Panc1 (cell line): ENCODE data around the gene ATRNL1. TPM values are rescaled to one million over a fixed set of nuclear protein-coding genes. Genes with fewer than 3 reads are reported as not detected.

Experiments used
- ATAC-seq: fragments of 200-7000 bp; cut with Tn5 transposase; 2 replicates; pipeline ENCODE4 v1.9.1; 2020; ENCODE audit warnings: mild to moderate bottlenecking, moderate library complexity
- BruUV-seq: library from RNA; stranded (reverse); fragments of 400-500 nt; replicated peaks from 2 replicates; lab custom pipeline; 2021; lab: Mats Ljungman, UMichigan
- CTCF ChIA-PET: fragments of 300-600 bp; sonication (Branson Sonifier 250); formaldehyde crosslinking; loops from one replicate; lab custom pipeline; 2022; ENCODE audit warnings: antibody characterized with exemption; lab: Charles Lee
- POLR2A ChIA-PET: fragments of 300-600 bp; sonication (Branson Sonifier 250); formaldehyde crosslinking; loops from one replicate; lab custom pipeline; 2022; ENCODE audit warnings: antibody characterized with exemption; lab: Charles Lee
- DNase-seq: peaks from one replicate; pipeline ENCODE4 v3.0.0-alpha.2; 2010; ENCODE audit warnings: low read depth, low spot score
- H3K27ac ChIP-seq: 2 replicates; pipeline ENCODE4 v1.5.1; 2011; ENCODE audit warnings: mild to moderate bottlenecking, low read length, inconsistent platforms
- H3K27me3 ChIP-seq: fragments of 200-500 bp; sonication (Bioruptor generic); 2 replicates; pipeline ENCODE4 v1.6.0; 2014; ENCODE audit warnings: low read length, inconsistent platforms; ENCODE audit not compliant: control insufficient read depth, insufficient read depth
- H3K36me3 ChIP-seq: fragments of 200-500 bp; sonication (Bioruptor generic); 2 replicates; pipeline ENCODE4 v1.5.1; 2014; ENCODE audit warnings: inconsistent platforms, mild to moderate bottlenecking, low read length, moderate library complexity; ENCODE audit not compliant: control insufficient read depth, insufficient read depth
- H3K4me1 ChIP-seq: 2 replicates; pipeline ENCODE4 v1.5.1; 2011; ENCODE audit warnings: inconsistent platforms, mild to moderate bottlenecking, low read length, moderate library complexity; ENCODE audit not compliant: control insufficient read depth, insufficient read depth
- H3K4me3 ChIP-seq, 2 experiments: 2 replicates each; pipeline ENCODE4 v1.5.1; 2011 to 2012; ENCODE audit warnings: low read depth in 2 of 2, low read length in 2 of 2, mild to moderate bottlenecking in 2 of 2, inconsistent platforms in 1 of 2, moderate library complexity in 1 of 2
- H3K9me3 ChIP-seq: fragments of 200-500 bp; sonication (Bioruptor generic); 2 replicates; pipeline ENCODE4 v1.5.1; 2014; ENCODE audit warnings: low read depth, mild to moderate bottlenecking, inconsistent platforms, low read length, moderate library complexity; ENCODE audit not compliant: control insufficient read depth, insufficient read depth
- POLR2AphosphoS5 ChIP-seq: IDR thresholded peaks from 2 replicates; pipeline ENCODE4 v1.6.1; 2012; ENCODE audit warnings: mild to moderate bottlenecking, low read depth, low read length, moderate library complexity
- SIN3A ChIP-seq: IDR thresholded peaks from 2 replicates; pipeline ENCODE4 v1.6.1; 2012; ENCODE audit warnings: low read depth, mild to moderate bottlenecking, low read length, moderate library complexity, borderline replicate concordance; ENCODE audit not compliant: insufficient read depth
- TCF7L2 ChIP-seq: IDR thresholded peaks from 2 replicates; pipeline ENCODE4 v1.6.1; 2011; ENCODE audit warnings: mild to moderate bottlenecking, low read depth, low read length, inconsistent platforms
- in situ Hi-C: cut with HindIII; loops from 2 replicates; pipeline ENCODE4 v1.10.0; 2016; ENCODE audit warnings: low sequenced_read_pairs, low pct_unique_long_range_greater_than_20kb
- intact Hi-C: fragments of 100-400 bp; cut with micrococcal nuclease; formaldehyde crosslinking; loops from one replicate; pipeline ENCODE4 v1.10.0; 2022; ENCODE audit not compliant: unreplicated experiment
- total RNA-seq: library from RNA; stranded (reverse); gene quantifications from one replicate; pipeline ENCODE4 v1.2.1, GENCODE V29; 2021; ENCODE audit not compliant: unreplicated experiment
- TF ChIP-seq, protein P1 (sequence below), 2 experiments: IDR thresholded peaks; 2 replicates each; pipeline ENCODE4 v1.6.1; 2011 to 2012; ENCODE audit warnings: low read depth in 2 of 2, control low read depth in 1 of 2, low read length in 1 of 2, mild to moderate bottlenecking in 1 of 2, moderate library complexity in 1 of 2; ENCODE audit not compliant: insufficient read depth in 1 of 2
- TF ChIP-seq, protein P2 (sequence below): fragments of 450-650 bp; IDR thresholded peaks from 2 replicates; pipeline ENCODE4 v1.5.1; 2017; ENCODE audit warnings: mild to moderate bottlenecking

ATRNL1 gene
- total RNA-seq, 1 experiment from 2014 or later = 17.1 TPM

DNA sequence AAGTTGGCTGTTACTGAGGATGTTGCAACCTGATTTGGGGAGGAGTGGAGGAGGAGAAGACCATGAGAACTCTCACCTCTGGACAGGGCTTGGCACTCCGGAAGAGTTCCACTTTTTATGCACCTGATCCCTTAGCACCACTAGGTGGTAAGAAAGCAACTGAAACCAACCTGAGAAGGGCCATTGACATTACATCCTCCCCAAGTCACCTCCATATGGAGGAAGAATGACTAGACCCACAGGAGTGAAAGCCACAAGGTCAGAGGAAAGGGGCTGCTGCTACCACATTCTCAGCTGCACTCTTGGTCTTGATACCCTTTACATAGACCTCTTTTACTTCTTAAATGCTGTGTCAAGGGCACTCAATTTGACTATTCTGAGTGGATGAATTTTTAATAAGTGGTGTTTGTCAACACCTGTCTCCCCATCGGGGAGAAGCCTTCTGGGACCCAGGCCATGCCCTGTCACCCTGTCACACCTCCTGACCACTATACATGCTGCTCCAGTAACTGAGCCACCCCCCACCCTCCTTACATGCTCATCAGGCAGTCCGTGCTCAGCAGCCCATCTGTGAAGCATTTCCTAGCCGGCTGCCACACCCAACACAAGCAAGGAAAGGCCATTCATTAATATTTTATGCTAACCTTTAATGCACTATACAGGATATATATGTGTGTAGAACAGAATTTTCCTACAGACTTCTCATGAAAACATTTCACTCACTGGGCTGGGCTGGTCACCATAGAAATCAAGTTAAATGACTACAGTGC is 817.0 kb downstream of the ATRNL1 start:
- in situ Hi-C loops = no loop called here
- no peak overlapping the region for H3K4me3 ChIP-seq
- ChIA-PET POLR2A (no interaction called here), CTCF (no interaction called here)
- no peak for DNase-seq
- intact Hi-C loops = no loop called here
- H3K9me3 ChIP-seq = no peaks in the 10 kb centered on the region
- no peak overlapping the region for H3K27ac ChIP-seq
- no TSS peak for BruUV-seq
- no peaks in the 10 kb centered on the region for H3K4me1 ChIP-seq
- no peaks in the 10 kb centered on the region for H3K36me3 ChIP-seq
- no peak for TF ChIP-seq TCF7L2
- no peak for TF ChIP-seq POLR2AphosphoS5
- TF ChIP-seq, protein P1, sequence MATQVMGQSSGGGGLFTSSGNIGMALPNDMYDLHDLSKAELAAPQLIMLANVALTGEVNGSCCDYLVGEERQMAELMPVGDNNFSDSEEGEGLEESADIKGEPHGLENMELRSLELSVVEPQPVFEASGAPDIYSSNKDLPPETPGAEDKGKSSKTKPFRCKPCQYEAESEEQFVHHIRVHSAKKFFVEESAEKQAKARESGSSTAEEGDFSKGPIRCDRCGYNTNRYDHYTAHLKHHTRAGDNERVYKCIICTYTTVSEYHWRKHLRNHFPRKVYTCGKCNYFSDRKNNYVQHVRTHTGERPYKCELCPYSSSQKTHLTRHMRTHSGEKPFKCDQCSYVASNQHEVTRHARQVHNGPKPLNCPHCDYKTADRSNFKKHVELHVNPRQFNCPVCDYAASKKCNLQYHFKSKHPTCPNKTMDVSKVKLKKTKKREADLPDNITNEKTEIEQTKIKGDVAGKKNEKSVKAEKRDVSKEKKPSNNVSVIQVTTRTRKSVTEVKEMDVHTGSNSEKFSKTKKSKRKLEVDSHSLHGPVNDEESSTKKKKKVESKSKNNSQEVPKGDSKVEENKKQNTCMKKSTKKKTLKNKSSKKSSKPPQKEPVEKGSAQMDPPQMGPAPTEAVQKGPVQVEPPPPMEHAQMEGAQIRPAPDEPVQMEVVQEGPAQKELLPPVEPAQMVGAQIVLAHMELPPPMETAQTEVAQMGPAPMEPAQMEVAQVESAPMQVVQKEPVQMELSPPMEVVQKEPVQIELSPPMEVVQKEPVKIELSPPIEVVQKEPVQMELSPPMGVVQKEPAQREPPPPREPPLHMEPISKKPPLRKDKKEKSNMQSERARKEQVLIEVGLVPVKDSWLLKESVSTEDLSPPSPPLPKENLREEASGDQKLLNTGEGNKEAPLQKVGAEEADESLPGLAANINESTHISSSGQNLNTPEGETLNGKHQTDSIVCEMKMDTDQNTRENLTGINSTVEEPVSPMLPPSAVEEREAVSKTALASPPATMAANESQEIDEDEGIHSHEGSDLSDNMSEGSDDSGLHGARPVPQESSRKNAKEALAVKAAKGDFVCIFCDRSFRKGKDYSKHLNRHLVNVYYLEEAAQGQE (IDR thresholded peaks at IDR 0.05; ENCODE audit: insufficient read depth in 1 of 2, low read depth in 2 of 2, low read length in 1 of 2) = no peak
- TF ChIP-seq, protein P2, sequence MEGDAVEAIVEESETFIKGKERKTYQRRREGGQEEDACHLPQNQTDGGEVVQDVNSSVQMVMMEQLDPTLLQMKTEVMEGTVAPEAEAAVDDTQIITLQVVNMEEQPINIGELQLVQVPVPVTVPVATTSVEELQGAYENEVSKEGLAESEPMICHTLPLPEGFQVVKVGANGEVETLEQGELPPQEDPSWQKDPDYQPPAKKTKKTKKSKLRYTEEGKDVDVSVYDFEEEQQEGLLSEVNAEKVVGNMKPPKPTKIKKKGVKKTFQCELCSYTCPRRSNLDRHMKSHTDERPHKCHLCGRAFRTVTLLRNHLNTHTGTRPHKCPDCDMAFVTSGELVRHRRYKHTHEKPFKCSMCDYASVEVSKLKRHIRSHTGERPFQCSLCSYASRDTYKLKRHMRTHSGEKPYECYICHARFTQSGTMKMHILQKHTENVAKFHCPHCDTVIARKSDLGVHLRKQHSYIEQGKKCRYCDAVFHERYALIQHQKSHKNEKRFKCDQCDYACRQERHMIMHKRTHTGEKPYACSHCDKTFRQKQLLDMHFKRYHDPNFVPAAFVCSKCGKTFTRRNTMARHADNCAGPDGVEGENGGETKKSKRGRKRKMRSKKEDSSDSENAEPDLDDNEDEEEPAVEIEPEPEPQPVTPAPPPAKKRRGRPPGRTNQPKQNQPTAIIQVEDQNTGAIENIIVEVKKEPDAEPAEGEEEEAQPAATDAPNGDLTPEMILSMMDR = no peak
- no peak for TF ChIP-seq SIN3A
- H3K27me3 ChIP-seq = no peaks in the 10 kb centered on the region
- no peak for ATAC-seq

DNA sequence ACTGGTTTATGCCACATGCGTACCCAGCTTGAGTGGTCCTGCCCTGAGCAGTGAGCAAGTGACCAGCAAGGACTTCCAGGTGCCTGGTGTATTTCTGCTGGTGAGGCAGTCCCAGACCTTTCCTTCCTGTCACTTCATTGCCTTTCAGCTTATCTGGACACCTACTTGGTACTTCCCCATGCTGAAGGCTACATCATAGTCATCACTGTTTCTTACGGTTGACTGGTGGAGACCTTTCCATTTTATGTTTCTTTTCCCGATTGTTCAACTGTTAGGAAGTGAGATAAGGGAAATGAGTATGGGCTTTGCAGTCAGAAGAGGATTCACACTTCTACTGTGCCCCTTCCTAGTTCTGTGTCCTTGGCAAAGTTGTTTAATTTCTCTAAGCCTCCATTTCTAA is 821.3 kb downstream of the ATRNL1 start:
- Histone ChIP-seq H3K9me3 (no peaks in the 10 kb centered on the region), H3K36me3 (no peaks in the 10 kb centered on the region), H3K27me3 (no peaks in the 10 kb centered on the region), H3K4me1 (no peaks in the 10 kb centered on the region), H3K27ac (no peak overlapping the region), H3K4me3 (no peak overlapping the region)
- BruUV-seq = no TSS peak
- intact Hi-C loops = no loop called here
- in situ Hi-C loops = no loop called here
- ATAC-seq (no peak), DNase-seq (no peak)
- CTCF ChIA-PET = no interaction called here
- no peak for TF ChIP-seq POLR2AphosphoS5
- TF ChIP-seq, protein P1 (IDR thresholded peaks at IDR 0.05; ENCODE audit: insufficient read depth in 1 of 2, low read depth in 2 of 2, low read length in 1 of 2) = no peak
- TF ChIP-seq SIN3A = no peak
- TF ChIP-seq TCF7L2 = no peak
- TF ChIP-seq, protein P2 = no peak
- POLR2A ChIA-PET = no interaction called here
